KG1 (cell line): ENCODE results near the gene CERS1.
A peak's percentile ranks its signal among the peaks of the same experiment; 100 is the strongest.

Source experiments
- DNase-seq: peaks from one replicate; lab custom pipeline; 2025; lab: John Stamatoyannopoulos, UW

CERS1 gene

DNA sequence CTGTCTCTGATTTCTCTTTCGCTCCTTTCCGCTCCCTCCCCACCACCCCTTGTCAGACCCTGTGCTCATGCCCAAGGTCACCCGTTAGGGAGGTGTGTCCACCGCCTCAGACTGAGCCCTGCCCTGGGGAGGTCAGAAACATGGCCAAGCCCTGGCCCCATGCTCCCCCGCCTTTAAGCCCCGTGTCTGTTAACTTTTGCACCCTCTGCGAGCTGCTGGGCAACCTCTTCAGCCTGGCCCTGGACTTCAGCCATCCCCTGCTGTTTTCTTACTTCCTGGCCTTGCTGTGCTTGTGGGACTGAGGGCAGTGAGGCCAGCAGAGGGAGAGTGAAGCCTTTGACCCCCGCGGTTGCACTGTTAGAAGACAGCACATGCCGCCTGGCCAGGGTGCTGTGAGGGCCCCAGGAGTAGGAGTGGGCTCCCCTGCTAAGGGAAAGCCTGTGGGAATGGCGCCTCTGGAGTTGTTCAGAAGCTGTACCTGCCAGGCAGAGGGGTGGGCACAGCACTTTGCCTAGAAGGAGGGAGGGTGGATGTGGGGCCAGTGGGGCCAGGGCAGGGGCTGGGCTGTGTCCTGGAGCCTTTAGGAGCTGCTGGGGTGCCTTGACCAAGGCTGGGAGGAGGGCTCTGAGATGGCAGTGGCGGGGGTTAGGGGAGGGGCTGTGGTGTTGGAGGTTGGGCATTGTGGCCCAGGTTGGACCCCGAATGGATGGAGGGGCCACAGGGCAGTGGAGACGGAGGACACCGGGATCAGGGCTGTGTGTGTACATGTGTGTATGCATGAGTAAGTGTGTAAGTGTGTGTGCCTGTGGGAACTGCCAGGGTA, 56.3 kb downstream of the CERS1 start:
- no peak for DNase-seq

DNA sequence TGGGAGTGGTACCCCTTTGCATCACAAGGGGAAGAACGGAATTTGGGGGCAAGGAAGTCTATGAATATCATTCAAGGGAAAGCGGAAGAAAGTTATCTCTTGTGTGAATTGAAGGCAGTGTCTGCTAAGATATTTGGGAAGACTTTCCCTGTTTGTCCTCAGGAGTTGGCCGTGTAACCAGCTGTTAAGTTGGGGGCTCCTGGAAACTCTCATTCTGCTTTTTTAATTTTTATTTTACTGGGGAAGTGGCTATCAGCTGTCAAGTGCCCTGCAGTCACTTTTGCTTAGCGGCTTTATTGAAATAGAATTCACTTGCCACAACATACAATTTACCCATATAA, 61.3 kb downstream of the CERS1 start:
- no peak for DNase-seq

DNA sequence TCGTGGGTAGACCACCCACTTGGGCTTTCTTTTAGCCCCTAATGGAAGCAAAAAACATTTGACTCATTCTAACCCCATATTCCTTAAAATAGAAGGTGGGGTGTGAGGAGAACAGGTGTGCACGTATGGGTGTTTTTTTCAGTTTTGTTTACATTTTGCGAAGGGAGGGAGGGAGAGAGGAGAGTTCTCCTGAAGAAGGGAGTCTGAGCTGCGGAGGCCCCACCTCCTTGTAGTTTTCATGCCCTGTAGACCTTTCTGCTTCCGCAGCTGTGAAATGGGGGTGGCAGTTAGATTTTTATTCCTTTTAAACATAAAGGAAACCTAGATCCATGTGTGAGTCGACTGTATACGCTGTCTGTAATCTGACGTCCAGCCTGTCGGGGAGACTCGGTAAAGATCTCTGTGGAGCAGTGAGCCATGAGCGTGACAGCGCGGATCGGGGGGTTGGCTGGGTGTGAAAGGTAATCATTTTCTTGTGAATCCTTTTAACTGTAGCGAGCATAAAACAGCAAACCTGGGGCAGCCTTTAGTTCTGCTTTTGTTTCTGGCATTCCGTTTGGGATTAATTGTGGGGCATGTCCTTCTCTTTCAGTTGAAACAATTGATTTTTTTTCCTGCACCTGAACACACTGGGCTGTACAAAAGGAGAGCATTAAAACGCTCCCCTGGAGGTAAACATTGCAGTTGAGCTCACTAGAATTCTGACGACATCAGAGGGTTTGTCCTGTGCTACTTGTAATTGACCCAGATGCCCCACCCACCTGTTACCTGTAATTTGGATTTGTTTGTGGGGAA, 61.9 kb downstream of the CERS1 start:
- no peak for DNase-seq

DNA sequence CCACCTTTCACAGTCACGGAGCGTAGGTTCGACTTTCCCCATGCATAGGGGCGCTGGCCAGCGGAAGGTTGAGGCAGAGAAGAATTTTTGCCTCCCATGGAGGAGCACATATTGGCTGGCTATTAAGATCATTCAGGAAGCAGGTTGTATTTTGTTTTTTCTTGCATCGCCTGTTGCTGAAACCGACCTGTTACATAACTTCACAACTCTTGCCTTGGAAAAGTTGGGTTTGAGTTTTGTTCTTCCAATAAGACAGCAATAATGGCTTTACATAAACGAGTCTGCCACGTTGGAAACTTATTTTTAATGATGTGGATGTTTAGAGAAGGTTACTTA, 62.8 kb downstream of the CERS1 start:
- DNase-seq, result no peak

DNA sequence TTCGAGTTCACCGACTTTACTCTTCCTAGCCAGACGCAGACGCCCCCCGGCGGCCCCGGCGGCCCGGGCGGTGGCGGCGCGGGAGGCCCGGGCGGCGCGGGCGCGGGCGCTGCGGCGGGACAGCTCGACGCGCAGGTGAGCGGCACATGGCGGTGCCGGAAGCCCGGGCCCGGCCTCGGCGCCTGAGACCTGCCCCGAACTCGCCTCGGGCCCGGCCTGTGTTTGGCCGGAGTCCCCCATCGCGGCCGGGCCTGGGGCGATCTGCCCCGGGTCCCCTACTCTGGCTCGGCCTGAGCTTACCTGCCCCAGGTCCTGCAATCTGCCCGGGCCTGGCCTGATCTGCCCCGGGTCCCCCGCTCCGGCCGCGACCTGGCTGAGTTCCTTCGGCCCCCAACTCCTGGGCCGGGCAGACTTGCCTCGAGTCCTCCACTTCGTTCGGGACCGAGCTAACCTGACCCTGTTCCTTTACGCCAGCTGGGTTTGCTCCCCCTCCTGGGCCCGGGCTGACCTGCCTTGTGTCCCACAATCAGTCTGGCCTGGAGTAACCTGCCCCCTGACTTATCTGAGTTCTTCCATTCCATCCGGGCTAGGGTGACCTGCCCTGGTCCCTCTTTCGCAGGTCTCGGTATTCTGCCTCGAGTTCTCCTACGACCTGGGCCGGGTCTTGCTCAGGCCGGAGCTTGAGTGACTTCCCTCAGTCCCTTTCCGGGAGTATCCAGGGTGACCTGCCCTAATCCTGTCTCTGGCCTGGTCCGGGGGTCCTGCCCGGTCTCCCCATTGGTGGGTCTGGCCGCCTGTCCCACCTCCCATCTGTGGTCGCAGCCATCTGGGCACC, 63.4 kb downstream of the CERS1 start:
- DNase-seq, result no peak

DNA sequence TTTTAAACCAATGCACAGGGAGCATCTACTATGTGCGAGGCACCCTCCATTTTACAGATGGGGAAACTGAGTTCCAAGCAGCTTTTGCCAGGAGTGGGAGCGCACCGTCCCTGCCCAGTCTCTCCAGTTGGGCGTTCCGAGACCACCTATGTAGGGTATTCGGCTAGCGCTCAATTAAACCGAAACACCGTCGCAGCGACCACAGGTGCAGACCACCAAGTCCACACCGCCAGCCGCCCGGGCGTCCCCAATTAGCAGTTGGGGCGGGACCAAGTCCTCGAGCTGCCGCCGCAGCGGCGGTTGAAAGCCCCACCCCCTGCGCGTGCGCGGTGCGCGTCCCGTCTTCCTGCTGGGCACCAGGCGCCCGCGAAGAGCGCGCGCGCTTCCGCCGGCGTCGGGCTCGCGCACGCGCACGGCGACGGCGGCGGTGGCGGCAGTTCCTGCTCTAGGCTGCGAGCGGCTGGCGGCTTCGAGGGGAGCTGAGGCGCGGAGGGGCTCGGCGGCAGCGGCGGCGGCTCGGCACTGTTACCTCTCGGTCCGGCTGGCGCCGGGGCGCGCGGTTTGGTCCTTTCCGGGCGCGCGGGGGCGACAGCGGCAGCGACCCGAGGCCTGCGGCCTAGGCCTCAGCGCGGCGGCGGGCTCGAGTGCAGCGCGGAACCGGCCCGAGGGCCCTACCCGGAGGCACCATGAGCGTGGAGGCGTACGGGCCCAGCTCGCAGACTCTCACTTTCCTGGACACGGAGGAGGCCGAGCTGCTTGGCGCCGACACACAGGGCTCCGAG, 64.2 kb downstream of the CERS1 start, which contains the start of gene UPF1:
UPF1 (plus strand) TSS at position 436 of the 782 bp plus-strand sequence; CDS start at position 687, 251 bp downstream.
- DNase-seq, result peak; percentile 88

DNA sequence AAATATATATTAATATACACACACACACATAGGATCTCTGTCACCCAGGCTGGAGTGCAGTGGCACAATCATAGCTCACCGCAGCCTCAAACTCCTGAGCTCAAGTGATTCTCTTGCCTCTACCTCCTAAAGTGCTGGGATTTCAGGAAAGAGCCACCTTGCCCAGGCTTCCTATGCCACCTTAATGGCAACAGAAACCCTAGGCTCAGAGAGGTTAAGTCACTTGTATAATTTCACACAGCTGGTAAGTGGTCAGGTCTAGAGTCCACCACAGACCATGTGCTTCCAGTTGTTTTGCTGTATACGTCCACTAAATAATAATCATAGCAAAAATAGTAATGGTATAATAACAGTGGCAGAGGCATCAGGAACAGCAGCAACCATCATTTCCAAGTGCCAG, 65.5 kb downstream of the CERS1 start:
- DNase-seq, result no peak

DNA sequence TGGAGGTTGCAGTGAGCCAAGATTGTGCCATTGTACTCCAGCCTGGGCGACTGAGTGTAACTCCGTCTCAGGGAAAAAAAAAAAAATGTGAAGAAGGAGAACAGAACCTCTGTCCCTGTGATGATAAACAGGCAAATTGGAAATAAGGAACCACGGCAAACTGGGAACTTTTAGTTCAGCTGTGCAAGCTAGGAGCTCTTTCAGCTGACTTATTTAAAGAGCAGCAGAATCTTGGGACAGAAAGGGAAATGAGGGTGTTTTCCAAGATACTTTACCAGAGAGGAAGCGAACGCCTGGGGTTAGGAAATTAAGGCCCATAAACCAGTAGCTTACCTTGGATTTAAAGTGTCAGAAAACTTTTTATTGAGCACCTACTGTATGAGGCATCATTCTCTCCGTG, 67.2 kb downstream of the CERS1 start:
- no peak for DNase-seq
